ENCODE results near the gene ALG1.
"Not testable (repeated sequence)": the region's sequence is repeated elsewhere in the genome, so short reads cannot be mapped to it uniquely, and the experiment has no call there.

Gene ALG1

DNA sequence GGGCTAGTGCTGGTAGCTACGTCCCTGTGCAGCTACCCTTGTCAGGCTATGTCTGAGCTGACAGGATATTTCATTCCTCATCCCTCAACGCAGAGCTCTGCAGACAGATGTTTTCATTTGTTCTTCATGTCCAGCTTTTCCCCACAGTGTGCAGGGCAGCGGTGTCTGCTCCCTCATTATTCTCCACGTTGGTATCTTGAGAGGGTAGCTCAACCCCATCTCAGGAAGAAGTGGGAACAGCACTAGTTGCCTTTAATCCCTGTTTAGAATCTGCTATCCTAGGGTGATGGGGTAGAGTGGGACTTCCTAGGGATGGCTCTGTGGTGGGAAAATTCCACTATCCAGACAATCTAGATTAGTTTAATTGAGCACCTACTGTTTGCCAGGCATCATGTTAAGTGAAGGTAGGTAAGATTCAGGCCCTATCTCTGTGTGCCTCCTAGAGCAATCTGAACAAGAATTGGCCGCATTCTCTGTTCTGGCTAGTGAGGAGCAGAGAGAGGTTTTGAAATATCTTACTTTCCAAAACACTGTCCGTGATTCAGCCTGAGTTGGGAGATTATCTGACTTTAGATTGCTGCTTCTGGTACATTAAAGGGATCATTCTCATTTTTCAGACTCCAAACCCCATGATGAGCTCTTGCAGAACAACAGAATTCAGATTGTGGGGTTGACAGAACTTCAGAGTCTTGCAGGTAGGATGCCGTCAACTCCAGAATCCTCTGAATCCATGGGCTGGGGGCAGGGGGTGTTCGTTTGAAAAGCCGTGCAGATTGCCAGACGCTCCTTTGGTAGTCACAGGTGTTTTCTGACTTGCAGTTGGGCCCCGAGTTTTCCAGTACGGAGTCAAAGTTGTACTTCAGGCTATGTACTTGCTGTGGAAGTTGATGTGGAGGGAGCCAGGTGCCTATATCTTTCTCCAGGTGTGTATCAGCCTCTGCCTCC is 963 bp downstream of the ALG1 start:
- in situ Hi-C loops (cut with HindIII; ENCODE audit: low sequenced_read_pairs), result no loop called here

- in situ Hi-C loops (cut with HindIII; ENCODE audit: low sequenced_read_pairs), result no loop called here
Measured at GRCh38 chr16:5073279-5073629, 1.6 kb downstream of the ALG1 start.

DNA sequence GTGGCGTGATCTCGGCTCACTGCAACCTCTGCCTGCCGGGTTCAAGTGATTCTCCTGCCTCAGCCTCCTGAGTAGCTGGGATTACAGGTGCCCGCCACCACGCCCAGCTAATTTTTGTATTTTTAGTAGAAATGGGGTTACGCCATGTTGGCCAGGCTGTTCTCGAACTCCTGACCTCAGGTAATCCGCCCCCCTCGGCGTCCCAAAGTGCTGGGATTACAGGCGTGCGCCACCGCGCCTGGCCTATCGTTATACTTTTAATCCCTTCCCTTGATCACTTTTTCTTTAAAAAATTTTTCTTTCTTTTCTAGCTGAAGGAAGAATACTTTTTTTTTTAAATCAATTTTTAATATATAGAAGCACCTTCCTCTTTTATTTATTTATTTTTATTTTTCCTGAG is 2.1 kb downstream of the ALG1 start:
- in situ Hi-C loops (cut with HindIII; ENCODE audit: low sequenced_read_pairs), result not testable (repeated sequence)

GRCh38 chr16:5075637-5076036 is 4.0 kb downstream of the ALG1 start:
- in situ Hi-C loops (cut with HindIII; ENCODE audit: low sequenced_read_pairs), result no loop called here

GRCh38 chr16:5077304-5077703 is 5.7 kb downstream of the ALG1 start:
- in situ Hi-C loops (cut with HindIII; ENCODE audit: low sequenced_read_pairs), result no loop called here

DNA sequence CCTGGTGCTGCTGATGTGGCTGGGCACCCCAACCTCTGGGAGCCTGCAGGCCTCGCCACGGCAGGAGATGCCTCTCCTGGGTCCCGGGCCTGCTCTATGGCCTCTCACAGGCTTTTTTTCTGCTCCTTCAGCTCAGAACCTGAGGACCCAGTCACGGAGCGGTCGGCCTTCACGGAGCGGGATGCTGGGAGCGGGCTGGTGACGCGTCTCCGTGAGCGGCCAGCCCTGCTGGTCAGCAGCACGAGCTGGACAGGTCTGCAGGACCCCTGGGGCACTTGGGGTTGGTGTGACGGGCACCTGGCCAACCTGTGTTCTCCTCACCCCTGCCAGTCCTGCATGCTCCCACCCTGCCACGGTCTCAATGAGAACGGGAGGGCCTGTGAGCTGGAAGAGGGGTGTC is 7.0 kb downstream of the ALG1 start:
- in situ Hi-C loops (cut with HindIII; ENCODE audit: low sequenced_read_pairs), result no loop called here

- in situ Hi-C loops (cut with HindIII; ENCODE audit: low sequenced_read_pairs), result not testable (repeated sequence)
Measured at GRCh38 chr16:5080461-5080860, 8.8 kb downstream of the ALG1 start.

DNA sequence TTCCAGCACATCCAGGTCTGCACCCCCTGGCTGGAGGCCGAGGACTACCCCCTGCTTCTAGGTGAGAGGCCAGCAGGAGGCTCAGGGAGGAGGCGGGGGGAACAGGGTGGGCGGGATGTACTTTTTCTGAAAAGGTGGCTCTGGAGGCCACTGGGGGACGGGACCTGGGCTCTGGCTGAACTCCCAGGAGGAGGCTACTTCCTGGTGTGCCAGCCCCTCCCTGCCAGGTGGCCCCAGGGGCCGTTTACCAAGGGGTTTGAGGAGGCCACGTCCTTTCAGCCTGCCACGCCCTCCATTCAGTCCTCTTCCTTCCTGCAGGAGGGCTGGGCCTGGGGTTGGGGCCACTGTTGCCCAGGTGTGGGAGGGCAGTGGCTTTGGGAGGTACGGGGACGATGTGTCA is 9.4 kb downstream of the ALG1 start:
- in situ Hi-C loops (cut with HindIII; ENCODE audit: low sequenced_read_pairs), result not testable (repeated sequence)

GRCh38 chr16:5083646-5084045 is 12.0 kb downstream of the ALG1 start:
- in situ Hi-C loops (cut with HindIII; ENCODE audit: low sequenced_read_pairs), result not testable (repeated sequence)

DNA sequence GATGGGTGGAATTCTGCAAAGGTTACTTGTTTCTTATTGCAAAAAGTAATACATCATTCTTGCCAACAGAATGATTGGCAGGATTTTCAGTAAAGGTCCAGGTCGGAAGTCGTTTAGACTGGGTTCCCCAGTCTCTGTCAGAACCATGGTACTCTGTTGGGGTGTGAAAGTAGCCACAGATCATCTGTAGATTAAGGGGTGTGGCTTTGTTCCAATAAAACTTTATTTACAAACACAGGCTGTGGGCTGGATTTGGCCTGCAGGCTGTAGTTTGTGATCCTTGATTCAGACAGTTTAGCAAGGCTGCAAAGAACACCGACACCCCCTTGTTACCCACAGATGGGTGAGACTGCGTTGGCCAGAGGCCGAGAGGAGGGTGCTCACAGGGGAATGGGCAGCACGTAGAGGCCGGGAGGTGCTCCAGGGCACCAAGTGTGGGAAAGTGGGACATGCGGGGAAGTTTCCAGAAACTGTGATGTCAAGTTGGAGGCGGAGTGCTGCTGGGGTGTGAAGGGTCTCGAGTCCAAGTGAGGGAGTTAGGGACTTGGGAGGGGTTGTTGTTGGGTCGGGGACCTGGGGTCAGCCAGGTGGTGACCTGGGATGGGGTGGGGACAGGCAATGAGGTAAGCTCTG is 12.6 kb downstream of the ALG1 start:
- in situ Hi-C loops (cut with HindIII; ENCODE audit: low sequenced_read_pairs), result not testable (repeated sequence)

- in situ Hi-C loops (cut with HindIII; ENCODE audit: low sequenced_read_pairs), result not testable (repeated sequence)
Measured at GRCh38 chr16:5084802-5085201, 13.2 kb downstream of the ALG1 start.

DNA sequence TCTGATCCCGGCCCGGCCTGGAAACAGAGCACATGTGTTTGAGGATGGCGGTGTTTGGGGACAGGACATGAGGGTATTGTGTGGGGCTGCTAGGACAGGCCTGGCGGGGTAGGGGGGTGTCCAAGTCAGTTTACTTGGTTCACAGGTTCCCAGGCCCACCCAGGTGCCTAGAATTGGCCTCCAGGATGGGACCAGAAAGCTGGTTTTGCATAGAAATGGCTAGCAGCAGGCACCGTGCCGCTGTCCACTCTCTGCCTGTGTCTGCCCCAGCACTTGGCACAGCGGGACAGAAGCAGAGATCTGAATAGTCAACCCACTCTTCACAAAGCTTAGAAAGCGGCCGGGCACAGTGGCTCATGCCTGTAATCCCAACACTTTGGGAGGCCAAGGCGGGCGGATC is 14.1 kb downstream of the ALG1 start:
- in situ Hi-C loops (cut with HindIII; ENCODE audit: low sequenced_read_pairs), result not testable (repeated sequence)

DNA sequence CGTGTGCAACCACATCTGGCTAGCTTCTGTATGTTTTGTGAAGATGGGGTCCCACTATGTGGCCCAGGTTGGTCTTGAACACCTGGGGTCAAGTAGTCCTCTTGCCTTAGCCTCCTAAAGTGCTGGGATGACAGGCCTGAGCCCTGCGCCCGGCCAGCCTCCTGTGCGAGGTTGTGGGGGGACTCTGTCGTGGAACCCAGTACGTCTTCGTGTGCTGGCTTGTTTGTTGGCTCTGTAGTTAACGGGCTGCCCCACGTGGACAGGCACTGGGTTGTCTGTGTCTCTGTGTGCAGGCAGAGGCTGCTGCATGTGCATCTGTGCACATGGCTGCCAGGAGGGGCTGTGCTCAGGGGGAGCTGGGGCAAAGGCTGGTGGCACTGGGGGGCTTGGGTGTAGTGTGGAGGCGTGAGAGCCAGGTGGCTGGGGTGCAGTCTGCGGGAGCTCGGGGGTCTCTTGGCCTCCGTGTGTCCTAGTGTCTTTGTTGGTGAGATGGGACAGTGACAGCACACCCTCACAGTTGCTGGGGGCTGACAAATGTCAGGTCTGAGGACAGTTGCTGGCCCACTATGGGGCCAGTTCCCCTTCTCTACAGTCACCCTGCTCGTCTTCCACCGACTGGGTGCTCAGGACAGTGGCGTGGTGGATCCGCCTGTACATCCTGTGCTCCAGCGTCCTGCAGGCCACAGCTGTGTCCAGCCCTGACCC is 16.6 kb downstream of the ALG1 start:
- in situ Hi-C loops (cut with HindIII; ENCODE audit: low sequenced_read_pairs), result not testable (repeated sequence)

- in situ Hi-C loops (cut with HindIII; ENCODE audit: low sequenced_read_pairs), result not testable (repeated sequence)
Measured at GRCh38 chr16:5088936-5089335, 17.3 kb downstream of the ALG1 start.

DNA sequence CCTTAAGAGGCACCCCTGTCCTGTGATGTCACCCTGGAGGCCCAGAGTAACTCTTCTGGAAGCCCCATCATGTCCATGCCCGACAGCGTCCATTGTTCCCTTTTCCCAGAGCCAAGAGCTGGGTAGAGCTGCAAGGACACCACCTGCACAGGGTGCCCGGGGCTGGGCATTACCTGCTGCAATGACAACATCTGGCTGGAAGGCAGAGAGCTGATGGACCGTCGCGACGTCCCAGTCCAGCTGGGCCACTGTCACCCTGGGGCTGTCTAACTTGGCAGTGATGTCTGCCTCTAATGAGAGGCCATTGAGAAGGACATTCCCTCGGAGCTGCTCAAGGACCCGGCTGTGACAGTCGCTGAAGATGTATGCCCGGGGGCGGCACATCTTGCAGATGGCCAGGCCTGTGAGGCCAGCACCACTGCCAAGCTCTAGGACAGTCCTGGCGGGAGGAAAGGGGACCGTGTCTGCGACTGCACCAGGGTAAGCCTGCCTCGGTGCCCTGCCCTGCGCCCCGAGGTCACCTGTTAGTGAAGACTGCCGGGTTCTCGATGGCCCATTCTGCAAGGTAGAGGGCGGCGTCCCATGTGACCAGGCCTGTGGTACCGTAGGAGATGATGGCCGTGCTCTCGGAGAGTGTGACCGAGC is 18.4 kb downstream of the ALG1 start:
- in situ Hi-C loops (cut with HindIII; ENCODE audit: low sequenced_read_pairs), result not testable (repeated sequence)

DNA sequence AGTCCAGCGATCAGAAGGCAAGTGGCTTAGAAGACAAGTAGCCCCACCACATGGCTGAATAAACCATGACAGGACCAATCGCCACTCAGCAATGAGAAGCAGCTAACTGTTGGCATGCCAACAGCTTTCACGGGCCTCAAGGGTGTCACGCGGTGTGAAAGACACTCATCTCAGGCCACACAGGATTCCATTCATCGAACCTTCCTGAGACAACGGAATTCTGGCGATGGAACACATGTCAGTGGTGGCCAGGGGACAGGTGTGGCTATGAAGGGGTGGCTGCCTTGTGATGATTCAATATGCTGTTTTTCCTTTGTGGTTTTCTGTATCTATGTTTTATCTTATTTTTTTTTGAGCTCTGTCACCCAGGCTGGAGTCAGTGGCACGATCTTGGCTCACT is 18.9 kb downstream of the ALG1 start:
- in situ Hi-C loops (cut with HindIII; ENCODE audit: low sequenced_read_pairs), result not testable (repeated sequence)

DNA sequence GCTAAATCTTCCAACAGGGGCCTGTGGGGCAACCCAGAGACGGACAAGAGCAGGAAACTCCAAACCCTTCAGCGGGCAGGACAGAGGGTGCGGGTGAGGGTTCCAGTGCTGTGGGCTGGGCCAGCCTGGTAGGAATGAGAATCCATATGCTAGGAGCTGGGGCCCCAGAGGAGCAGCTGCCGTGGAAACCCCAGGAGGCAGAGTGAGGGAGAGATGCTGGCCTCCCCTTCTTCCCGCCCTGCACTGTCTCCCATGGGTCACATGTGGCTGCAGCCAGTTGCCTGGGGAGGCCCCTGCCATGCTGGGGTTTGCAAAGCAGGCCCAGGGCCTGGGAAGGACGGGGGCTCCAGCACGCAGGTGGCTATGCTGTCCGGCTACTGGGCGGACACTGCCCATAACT is 21.4 kb downstream of the ALG1 start:
- in situ Hi-C loops (cut with HindIII; ENCODE audit: low sequenced_read_pairs), result not testable (repeated sequence)

GRCh38 chr16:5093746-5094145 is 22.1 kb downstream of the ALG1 start:
- in situ Hi-C loops (cut with HindIII; ENCODE audit: low sequenced_read_pairs), result not testable (repeated sequence)

DNA sequence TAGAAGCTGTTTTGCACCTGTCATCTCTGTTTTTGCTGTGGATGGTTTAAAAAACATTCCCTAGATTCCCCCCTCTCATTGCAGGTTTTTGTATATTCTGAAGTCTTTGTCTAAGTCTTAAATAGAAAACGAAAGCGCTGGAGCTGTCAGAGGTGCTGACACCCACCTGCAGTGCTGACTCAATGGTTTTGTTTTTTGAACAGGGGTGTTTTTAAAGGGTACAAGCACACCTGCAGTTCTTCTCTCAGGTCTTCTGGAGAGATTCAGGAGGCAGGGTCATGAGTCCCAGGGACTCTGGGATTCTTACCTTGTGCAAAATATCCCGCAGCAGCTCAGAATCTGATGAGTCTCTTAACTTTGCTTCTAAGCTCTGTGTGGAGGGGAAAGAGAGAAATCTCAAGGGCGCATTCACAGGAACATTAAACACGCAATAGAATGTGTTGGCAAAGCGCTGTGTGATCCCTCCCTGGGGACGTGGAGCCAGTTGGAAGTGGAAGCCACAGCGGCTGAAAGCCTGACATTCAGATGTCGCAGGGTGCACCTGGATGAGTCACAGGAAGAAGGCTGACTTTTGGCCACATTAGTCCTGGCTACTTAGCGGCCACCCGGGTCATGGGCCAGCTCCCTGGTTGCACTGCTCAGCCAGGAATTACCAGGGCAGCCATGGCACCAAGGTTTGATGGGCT is 23.6 kb downstream of the ALG1 start:
- in situ Hi-C loops (cut with HindIII; ENCODE audit: low sequenced_read_pairs), result not testable (repeated sequence)

DNA sequence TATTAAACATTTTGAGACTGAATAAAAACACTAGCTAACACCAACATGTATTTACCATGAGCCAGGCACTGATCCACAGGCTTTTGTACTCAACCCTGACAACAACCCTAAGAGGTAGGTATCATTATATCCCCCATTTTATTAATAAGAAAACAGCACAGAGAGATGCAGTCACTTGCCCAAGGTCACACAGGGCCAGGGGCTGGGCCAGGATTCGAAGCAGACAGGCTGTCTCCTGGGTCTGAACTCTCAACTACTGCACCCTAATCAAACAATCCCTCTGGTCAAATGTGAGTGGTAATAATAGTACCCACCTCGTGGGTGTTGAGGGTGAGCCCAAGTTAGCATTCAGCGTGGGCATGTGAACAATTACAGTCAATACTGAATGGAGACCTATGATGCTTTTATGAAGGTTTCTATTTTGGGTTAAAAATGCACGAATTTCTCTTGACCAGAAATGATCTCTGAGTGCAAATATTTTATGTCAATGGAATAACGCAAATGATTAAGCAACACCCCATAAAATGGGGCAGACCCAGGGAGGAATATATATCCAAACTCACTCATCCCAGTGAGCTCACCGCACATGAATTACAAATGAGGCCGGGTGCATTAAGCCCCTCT is 24.9 kb downstream of the ALG1 start:
- in situ Hi-C loops (cut with HindIII; ENCODE audit: low sequenced_read_pairs), result not testable (repeated sequence)

Data from DLD1 (cell line).